NCI-H524 treated with DMSO at 0.1 percent for 48 hours (cell line): Measurements from ENCODE around the gene ARID1A.
"Not testable (repeated sequence)": the region's sequence is repeated elsewhere in the genome, so short reads cannot be mapped to it uniquely, and the experiment has no call there.

Experiments used
- DNase-seq: peaks from one replicate; lab custom pipeline; 2025; lab: John Stamatoyannopoulos, UW

The ARID1A gene

DNA sequence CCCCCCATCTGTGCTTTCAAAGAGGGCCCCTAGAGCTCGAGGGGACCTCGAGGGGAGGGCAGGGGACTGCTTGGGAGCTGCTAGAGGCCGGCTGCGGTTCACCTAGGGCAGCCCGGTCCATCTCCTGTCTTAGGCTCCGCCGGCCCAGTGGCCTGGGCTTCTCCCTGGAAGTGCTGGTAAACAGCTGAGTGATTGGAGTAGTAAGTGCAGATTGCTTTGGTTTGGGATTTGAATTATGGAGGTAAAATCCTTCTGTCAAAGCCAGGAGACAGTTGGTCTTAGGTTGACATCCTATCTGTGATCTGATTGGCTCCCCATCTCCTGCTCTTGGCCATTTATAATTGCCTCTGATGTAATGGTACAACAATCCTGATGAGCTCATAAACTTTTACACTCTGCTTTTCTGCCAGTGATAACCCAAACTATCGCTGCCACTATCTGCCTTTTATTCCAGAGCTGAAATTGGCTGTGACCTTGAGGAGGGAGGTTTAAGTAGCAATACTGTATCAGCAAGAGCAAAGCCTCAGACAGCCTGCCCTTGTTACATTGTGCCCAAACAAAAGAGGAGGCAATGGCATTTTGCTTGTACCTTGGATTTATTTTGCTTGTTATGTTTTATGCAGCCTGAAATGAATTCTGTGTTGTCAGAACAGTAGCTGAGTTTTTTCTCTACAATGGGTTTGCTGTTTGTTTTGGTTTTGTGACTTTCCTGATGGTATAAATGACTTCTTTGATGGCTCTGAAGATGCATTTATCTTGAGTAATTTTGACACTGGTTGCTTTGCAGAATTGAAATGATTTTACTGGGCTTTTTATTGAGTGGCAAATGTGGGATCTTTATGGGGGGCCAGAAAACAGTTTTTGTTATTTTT, 2.4 kb downstream of the ARID1A start:
- DNase-seq: peak; percentile 73

DNA sequence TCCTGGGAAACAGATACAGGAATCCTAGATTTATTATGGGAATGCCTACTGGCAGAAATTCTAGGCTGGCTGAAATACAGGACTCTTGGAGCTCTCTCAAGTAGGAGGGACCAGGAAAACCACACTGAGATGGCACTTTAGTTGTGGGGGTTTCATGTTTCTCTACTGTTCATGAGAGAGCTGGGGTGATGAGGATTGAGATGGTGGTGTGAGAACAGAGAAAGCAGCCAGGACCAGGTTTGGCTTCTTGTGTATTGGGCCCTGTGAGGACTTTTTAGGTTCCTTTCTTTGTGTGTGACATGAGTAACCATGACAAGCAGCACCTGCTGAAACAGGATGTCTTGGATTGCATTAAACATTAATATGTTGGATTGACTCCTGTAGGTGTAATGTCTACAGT, 4.9 kb downstream of the ARID1A start:
- no peak for DNase-seq

DNA sequence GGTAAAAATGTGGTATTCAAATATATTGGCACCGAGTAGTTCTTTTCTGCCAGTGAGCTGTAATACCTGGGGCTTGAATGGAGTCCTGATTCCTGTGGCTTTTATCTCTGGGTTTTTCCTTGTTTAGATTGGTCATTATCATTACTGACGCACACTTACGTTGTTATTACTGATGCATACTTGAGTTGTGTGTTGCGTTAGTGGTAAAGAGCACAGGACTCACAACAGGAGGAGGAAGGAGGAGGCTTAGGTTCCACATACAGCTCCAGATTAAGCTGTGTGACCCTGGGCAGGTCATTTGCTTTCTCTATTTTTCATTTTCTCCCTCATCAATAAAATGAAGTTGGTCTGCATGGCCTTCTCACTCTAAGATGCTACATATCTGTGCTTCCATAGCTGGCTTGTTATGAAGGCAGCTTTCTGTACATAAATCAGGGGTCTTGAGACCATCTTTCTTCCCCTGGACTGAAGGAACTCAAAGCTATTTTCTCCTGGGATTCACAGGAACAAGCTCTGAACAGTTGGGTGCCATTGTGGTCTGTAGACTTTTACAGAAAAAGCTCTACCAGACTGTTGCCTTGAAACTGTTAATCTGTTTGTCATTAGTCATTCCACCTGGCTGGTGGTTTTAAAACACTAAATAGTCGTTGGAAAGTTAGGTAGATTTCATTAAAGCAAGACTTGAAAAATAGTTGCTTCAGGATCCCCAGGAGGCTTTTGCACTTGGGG, 5.6 kb downstream of the ARID1A start:
- no peak for DNase-seq

DNA sequence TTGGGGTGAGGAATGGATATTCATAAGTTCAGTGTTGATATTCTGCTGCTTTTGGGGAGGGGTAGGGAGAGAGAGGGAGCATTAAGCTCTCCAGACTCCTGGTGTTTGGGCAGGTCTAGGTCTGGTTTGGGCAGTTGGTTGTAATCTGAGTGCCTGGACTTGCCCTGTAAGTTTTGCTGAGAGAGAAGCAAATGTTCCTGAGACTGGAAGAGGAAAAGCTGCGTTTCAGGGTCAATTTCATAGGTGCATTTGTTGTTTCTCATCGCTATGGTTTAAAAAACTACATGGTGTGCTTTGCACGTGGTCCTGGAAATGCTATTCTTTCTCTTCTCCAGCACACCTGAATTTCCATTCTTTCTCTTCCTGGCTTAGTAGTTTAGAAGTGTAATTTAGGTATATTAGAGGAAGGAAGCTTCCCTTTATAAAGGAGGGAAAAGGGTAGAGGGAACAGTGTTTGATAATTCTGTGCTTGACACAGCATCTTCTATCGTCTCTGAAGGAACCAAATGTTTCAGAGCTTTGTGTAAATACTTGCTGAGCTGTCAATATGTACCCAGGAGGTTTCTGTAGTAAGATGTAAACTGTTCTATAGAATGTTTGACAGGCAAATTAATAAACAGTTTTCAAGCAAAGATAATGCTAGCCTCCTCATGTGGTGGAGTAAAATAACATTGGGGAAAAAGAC, 6.3 kb downstream of the ARID1A start:
- no peak for DNase-seq

DNA sequence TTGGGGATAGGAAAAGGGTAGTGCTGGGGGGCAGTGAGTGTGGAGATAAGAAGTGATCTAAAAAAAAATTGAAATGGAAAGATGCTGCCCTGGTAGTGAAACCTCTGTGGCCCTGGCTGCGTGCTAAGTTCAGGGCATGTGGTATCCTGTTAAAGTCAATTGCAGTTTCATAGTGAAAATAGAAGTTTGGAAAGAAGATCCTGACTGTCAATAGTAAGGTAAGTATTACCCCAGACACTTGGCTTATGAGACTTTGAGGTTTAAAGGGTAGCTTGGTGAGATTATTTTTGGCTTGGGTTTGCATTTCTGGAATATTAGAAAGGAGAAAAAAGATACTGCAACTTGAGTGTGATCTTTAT, 6.8 kb downstream of the ARID1A start:
- no peak for DNase-seq

DNA sequence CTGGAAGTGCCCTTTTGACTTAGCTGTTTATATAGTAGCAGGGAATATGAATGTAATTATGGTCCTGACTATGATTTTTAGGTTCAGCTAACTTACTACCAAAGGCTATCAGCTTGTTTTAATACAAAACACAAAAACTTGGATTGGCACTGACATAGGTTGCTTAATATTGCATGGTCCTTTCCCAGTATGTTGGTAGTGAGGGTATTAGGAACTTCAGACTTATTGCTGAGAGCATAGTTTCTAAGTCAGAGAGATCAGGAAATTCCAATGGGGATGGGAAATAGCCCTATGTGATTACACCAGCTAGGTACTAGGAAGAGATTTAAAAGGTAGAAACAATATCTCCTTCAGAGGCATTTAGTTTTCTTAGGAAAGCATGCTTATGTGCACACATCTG, 7.7 kb downstream of the ARID1A start:
- DNase-seq: no peak

DNA sequence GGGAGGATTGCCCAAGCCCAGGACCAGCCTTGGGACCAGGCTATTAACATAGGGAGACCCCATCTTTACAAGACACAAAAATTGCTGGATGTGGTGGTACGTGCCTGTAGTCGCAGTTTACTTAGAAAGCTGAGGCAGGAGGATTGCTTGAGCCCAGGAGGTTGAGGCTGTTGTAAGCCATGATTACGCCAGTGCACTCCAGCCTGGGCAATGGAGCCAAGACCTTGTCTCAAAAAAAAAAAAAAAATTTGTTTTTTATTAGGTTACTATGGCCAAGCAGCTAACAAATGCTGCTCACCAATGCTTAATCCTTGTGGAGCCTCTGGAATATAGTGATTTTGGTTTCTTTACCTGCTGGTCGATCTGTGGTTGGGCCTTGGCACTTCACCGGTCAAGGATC, 8.8 kb downstream of the ARID1A start:
- DNase-seq: no peak

DNA sequence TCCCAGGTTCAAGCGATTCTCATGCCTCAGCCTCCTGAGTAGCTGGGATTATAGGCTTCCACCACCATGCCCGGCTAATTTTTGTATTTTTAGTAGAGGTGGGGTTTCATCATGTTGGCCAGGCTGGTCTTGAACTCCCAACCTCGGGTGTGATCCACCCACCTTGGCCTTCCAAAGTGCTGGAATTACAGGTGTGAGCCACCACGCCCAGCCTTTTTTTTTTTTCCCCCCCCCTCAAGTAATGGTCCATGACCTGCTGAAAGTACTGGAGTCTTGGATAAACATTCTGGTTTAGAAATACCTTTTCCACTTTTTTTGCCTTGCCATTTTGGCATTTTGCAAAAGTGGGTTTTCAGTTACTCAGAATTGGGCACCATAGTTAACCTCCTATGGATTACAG, 9.4 kb downstream of the ARID1A start:
- DNase-seq: not testable (repeated sequence)

DNA sequence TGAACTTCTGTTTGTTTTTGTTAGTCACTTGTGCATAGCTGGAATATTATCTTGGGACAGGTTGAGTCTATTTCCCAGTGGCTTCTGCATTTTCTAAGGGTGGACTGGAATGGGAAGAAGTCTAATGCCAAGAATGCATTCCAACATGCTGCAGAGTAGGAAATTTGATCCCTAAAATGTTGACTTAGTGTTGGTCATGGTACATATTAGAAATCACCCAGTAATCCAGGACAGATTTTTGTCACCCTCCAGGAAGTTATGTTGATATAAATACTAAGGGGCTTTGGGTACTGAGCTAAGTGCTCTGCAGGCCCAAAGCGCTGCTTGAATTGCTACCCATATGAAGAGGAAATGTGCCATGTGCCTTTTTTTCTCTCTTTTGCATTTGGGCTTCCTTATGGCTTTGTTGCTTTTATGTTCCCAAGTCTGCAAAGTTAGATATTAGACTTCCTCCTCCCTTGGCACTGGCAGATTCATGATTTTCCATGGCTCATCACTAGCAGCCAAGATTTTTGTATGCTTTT, 10.0 kb downstream of the ARID1A start:
- no peak for DNase-seq

DNA sequence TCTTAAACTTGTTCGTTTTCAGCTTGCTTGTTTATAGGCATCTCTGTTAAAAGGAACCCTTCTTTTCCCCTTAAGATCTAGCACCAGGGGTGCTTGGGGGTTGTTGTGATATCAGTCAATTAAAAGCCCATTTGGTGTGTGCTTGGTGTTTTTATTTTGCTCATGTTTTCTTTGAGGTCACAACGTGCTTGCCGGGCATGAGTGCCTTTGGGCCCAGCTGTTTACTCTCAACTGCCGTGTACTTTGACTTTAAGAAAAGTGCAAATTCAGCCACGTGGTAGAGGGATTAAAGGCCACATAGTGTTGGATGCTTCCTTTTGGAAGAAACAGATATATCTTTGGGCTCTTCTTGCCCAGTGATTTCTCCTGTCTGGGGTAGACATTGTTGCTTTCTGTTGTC, 10.5 kb downstream of the ARID1A start:
- peak; percentile 8 for DNase-seq

DNA sequence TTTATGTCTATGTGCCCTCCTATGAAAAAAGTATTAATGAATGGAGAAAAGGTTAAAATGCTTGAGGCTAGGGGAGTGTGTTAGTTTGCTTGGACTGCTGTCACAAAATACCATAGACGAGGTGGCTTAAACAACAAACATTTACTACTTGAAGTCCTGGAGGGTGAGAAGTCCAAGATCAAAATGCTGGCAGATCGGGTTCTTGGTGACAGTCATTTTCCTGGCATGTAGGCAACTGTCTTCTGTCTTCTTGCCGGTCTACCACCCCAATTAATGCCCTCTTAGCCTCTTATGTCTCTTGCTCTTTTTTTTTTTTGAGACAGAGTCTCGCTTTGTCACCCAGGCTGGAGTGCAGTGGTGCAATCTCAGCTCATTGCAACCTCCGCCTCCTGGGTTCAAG, 15.0 kb downstream of the ARID1A start:
- DNase-seq: no peak

DNA sequence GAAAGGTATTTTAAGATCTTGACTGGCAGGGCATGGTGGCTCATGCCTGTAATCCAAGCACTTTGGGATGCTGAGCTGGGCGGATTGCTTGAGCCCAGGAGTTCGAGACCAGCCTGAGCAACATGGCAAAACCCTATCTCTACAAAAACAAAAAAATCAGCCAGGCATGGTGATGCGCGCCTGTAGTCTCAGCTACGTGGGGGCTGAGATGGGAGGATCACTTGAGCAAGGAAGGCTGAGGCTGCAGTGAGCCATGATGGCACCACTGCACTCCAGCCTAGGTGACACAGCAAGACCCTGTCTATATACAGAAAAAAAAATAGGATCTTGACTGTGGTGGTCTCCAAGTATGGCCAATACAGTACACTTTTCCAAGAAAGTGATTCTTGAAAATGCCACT, 16.0 kb downstream of the ARID1A start:
- DNase-seq: no peak

DNA sequence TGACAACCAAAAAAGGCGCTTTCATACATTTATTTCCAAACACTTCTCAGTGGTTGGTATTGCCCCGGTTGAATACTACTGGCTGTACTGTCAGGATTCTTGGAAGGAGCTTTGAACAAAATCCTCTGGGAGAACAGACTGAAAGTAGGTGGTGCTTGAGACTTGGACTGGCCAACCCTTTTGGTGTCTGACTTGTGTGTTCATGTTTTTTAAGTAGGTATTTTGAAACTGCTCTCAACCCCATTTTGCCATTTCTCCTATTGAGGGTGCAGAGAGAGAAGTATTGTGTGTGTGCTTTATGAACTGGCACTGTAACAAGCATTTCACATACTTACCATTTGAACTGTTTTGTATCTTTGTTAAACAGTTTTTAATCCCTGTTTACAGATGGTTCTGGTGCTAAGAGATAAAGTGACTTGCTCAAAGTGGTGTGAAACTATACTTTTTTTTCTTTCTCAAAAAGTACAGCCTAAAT, 21.2 kb downstream of the ARID1A start:
- no peak for DNase-seq

DNA sequence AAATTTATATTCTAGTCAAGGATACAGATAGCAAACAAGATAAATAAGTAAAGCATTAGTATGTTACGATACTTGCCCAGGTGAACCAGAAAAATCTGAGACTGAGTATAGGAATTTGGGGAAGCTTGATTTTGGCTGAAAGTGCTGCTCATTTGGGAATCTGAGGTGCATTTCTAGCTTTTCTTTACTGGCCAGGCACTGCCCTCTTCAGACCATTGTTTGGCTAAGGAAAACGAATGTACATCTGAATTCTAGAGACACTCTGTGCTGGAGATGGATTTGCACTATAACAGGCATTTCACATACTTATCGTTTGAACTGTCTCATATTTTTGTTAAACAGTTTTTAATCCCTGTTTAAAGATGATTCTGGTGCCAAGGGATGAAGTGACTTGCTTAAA, 23.4 kb downstream of the ARID1A start:
- DNase-seq: no peak

DNA sequence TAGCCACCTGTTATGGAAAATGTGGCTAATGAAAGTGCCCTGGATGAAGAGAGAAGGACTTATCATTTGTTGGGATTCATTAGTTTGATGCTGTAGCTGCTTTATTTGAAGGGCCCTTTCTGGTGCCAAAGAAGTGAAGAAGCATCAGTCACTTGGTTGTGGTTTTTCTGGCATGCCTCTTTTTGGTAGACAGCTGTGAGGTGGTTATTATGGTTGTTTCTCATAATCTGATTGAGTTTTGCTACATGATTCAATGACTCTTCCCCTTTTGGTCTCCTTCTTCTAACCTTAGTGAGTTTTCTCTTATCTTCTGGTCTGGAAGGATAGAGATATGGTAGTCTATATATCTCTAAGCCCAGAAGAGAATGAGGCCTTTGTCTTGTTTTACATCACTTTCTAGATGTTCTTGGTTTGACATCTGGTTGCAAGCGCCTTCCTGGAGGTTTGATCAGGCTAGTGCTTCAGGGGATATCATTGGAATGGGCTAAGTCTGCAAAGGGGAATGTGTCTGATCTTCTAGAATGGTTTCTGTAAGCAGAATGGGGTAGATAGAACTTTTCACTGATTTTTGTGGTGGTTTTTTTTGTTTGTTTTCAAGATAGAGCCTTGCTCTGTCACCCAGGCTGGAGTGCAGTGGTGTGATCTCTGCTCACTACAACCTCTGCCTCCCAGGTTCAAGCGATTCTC, 26.0 kb downstream of the ARID1A start:
- DNase-seq: no peak

DNA sequence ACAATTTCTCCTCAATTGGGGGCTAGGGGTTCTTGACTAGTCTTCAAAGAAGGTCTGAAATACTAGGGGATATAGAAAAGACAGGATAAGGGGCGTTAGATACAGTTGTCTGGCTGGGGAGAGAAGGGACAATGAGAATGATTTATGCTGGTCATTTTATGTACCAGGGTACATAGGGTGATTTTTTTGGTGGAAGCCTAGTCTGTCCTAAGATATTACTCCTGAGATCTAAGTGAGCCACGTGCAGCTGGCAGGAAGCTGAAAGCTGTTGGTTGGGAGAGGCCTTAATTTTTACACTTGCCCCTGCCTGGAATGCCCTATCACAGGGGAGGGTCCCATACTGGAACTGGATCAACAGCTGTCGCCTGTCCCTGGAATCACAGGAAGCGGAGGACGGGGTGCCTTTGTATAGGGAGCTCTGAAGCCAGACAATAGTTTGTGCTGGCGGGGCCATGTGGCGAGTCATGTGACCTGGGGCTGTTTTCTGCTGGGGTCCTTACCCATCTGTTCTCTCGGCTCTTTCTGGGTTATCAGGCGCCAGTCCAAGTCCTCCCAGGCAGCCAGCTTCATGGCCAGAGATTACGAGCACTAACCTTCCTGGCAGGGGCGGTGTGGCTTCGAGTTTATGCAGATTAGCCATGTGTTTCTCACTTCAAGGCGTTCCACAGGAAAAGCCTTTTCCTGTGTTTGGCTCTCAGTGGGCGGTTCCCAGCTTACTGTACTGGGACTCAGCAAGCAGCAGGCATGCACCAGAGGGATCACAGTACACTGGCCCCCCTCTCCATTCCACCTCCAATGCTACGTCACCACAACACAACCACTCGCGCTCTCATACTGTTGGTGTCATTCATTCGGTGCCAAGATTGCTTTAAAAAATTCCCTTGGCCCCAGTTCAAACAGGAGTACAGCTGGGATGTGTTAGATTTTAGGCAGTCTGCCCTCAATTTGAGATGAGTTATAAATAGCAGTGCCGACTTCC, 27.5 kb downstream of the ARID1A start:
- peak; percentile 94 for DNase-seq

DNA sequence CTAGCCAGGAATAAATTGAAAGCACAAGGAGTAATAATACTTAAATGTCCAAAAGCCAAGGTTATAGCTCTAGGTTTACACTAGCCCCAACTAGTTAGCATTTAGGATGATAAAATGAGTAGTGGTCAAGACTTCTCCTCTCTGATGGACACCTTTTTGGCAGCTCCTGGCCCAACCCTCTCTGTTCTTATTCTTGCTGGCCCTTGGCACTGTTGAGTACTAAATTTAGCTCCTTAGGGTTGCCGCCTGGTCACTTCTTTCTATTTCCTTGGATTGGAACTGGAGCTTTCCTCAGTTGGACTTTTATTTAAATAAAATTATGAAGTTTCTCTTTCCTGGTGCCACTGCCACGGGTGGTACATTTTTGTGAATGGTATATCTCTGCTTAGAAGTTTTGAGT, 28.3 kb downstream of the ARID1A start:
- DNase-seq: no peak

DNA sequence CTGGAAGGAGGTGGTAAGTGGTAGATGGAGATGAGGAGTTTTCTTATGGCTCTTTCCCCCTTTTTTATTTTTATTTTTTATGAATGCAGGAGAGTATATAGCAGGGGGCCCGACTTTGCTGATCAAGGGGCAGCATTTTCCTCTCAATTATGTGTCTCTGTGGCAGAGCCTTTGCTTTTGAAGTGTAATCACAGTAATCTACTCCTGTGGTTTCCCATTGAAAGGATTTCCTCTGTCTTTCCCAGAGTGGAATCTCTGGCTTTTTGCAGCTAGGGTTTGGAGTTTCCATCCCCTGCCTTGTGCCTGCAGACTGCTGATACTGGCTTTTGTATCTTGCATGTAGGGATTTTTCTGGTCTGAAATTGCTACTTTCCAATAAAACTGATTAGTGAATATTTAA, 29.1 kb downstream of the ARID1A start:
- no peak for DNase-seq

DNA sequence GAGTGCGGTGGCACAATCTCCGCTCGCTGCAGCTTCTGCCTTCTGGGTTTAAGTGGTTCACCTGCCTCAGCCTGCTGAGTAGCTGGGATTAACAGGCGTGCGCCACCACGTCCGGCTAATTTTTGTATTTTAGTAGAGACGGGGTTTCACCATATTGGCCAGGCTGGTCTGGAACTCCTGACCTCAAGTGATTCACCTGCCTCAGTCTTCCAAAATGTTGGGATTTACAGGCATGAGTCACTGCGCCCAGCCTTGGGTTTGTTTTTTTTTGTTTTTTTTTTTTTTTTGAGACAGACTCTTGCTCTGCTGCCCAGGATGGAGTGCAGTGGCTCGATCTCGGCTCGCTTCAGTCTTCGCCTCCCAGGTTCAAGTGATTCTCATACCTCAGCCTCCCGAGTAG, 30.1 kb downstream of the ARID1A start:
- DNase-seq: not testable (repeated sequence)

DNA sequence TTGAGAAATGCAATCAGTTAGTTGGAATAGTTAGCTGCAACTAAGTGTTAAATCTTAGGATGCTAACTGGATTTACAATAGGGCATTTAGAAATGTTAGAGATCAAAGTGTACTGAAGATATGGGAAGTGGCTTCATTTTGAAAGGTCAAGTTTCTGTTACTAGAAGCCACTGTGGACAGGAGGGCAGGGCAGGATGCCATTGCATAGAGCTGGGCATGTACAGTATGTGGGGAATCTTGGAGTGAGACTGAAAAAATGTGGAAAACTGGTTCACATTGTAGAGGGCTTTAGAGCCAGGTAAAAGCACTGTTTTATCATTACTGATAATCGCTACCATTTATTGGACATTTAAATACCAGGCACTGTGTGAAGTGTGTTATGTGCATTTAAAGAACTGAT, 31.0 kb downstream of the ARID1A start:
- DNase-seq: no peak

DNA sequence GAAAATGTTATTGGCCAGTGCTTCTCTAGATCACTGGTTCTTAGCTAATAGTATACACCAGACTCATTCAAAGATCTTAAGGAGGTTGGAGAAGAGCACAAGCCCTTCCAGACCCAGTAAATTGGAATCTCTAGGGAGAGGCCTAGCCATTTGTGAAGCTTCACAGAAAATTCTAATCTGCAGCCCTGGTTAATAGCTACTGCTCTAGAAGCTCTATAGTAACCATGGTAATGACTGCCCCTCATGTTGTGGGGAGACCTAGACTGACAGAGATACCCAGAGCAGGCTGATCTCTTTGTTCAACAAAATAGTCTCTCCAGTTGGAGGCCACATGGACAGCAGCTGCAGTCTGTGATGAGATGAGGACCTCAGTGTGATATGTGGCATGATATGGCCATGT, 31.7 kb downstream of the ARID1A start:
- no peak for DNase-seq
